Measurements from ENCODE around the gene NTSR2. TPM values are rescaled to one million over a fixed set of nuclear protein-coding genes. Genes with fewer than 3 reads are reported as not detected.

NTSR2 gene
- polyA plus RNA-seq, 1 experiment: not detected

GRCh38 chr2:11658208-11659114 is 11.5 kb downstream of the NTSR2 start:
- ChIA-PET POLR2A (no interaction called here), CTCF (interaction anchor here (1.1 to 1.2 kb wide), 2 partner anchors 8 to 11 kb away, joined by 3 read pairs; no protein-coding TSS in a partner anchor)
- H3K36me3 ChIP-seq (ENCODE audit: control insufficient read depth, insufficient read depth, low read length): no peaks in the 10 kb centered on the region
- no peak for DNase-seq (ENCODE audit: low read depth)
- TF ChIP-seq CTCF (IDR thresholded peaks at IDR 0.05; ENCODE audit: insufficient read depth, low read depth, low read length): no peak
- peaks cover 6% of the 10 kb centered on the region for H3K27me3 ChIP-seq (ENCODE audit: control insufficient read depth, insufficient read depth, low read length)
- H3K4me3 ChIP-seq (ENCODE audit: low read depth, low read length): no peak overlapping the region

GRCh38 chr2:11657646-11658045 is 12.3 kb downstream of the NTSR2 start:
- ChIA-PET POLR2A (no interaction called here), CTCF (interaction anchor here (1.1 to 1.2 kb wide), 2 partner anchors 9 to 10 kb away, joined by 3 read pairs; no protein-coding TSS in a partner anchor)
- DNase-seq (ENCODE audit: low read depth): no peak
- H3K4me3 ChIP-seq (ENCODE audit: low read depth, low read length): no peak overlapping the region
- H3K27me3 ChIP-seq (ENCODE audit: control insufficient read depth, insufficient read depth, low read length): peaks cover 6% of the 10 kb centered on the region
- TF ChIP-seq CTCF (IDR thresholded peaks at IDR 0.05; ENCODE audit: insufficient read depth, low read depth, low read length): no peak
- H3K36me3 ChIP-seq (ENCODE audit: control insufficient read depth, insufficient read depth, low read length): no peaks in the 10 kb centered on the region

GRCh38 chr2:11657195-11657594 is 12.8 kb downstream of the NTSR2 start:
- Histone ChIP-seq H3K36me3 (ENCODE audit: control insufficient read depth, insufficient read depth, low read length) (no peaks in the 10 kb centered on the region), H3K27me3 (ENCODE audit: control insufficient read depth, insufficient read depth, low read length) (peaks cover 6% of the 10 kb centered on the region), H3K4me3 (ENCODE audit: low read depth, low read length) (no peak overlapping the region)
- DNase-seq (ENCODE audit: low read depth): no peak
- ChIA-PET CTCF (interaction anchor here (0.8 to 1.2 kb wide), 2 partner anchors 10 to 123 kb away, joined by 3 read pairs; no protein-coding TSS in a partner anchor), POLR2A (no interaction called here)
- TF ChIP-seq CTCF (IDR thresholded peaks at IDR 0.05; ENCODE audit: insufficient read depth, low read depth, low read length): no peak

- ChIA-PET CTCF (interaction anchor here (0.8 kb wide), 1 partner anchor 123 kb away, joined by 3 read pairs; no protein-coding TSS in a partner anchor), POLR2A (no interaction called here)
- no peak for DNase-seq (ENCODE audit: low read depth)
- Histone ChIP-seq H3K4me3 (ENCODE audit: low read depth, low read length) (no peak overlapping the region), H3K27me3 (ENCODE audit: control insufficient read depth, insufficient read depth, low read length) (peaks cover 6% of the 10 kb centered on the region), H3K36me3 (ENCODE audit: control insufficient read depth, insufficient read depth, low read length) (no peaks in the 10 kb centered on the region)
- TF ChIP-seq CTCF (IDR thresholded peaks at IDR 0.05; ENCODE audit: insufficient read depth, low read depth, low read length): no peak
Measured at GRCh38 chr2:11656671-11657101, 13.3 kb downstream of the NTSR2 start.

GRCh38 chr2:11656252-11656651 is 13.7 kb downstream of the NTSR2 start:
- Histone ChIP-seq H3K27me3 (ENCODE audit: control insufficient read depth, insufficient read depth, low read length) (peaks cover 6% of the 10 kb centered on the region), H3K4me3 (ENCODE audit: low read depth, low read length) (no peak overlapping the region), H3K36me3 (ENCODE audit: control insufficient read depth, insufficient read depth, low read length) (no peaks in the 10 kb centered on the region)
- POLR2A ChIA-PET: no interaction called here
- TF ChIP-seq CTCF (IDR thresholded peaks at IDR 0.05; ENCODE audit: insufficient read depth, low read depth, low read length): no peak
- CTCF ChIA-PET: interaction anchor here (0.8 to 1.3 kb wide), 2 partner anchors 10 to 124 kb away, joined by 3 read pairs; no protein-coding TSS in a partner anchor
- DNase-seq (ENCODE audit: low read depth): no peak

Measured in BJ (cell line).